CD4-positive, CD25-positive, alpha-beta regulatory T cell (primary cell): ENCODE results near the gene ANXA8L1. TPM values are rescaled to one million over a fixed set of nuclear protein-coding genes. Genes with fewer than 3 reads are reported as not detected.
"Not testable (repeated sequence)": the region's sequence is repeated elsewhere in the genome, so short reads cannot be mapped to it uniquely, and the experiment has no call there.

Experiments
- ATAC-seq, 2 donors: fragments of 150-1000 bp; cut with Tn5 transposase; one replicate each; pipeline ENCODE4 v1.10.0; 2021; ENCODE audit warnings: low read depth in 2 of 2, moderate number of reproducible peaks in 2 of 2, moderate library complexity in 1 of 2
- DNase-seq, 3 donors: peaks; one replicate each; pipeline versions ENCODE4 v3.0.0 to v3.0.0-alpha.2; 2012 to 2022; ENCODE audit warnings: mixed read lengths in 1 of 3
- H3K27ac ChIP-seq: one replicate; pipeline ENCODE4 v1.7.0; 2013; ENCODE audit warnings: mild to moderate bottlenecking, low read length; ENCODE audit not compliant: insufficient read depth, poor library complexity, severe bottlenecking
- H3K27me3 ChIP-seq: one replicate; pipeline ENCODE4 v1.7.0; 2013; ENCODE audit warnings: low read length; ENCODE audit not compliant: control insufficient read depth, insufficient read depth
- H3K36me3 ChIP-seq: one replicate; pipeline ENCODE4 v1.7.0; 2013; ENCODE audit warnings: mild to moderate bottlenecking, low read length, moderate library complexity; ENCODE audit not compliant: control insufficient read depth, insufficient read depth
- H3K4me1 ChIP-seq: 2 replicates; pipeline ENCODE4 v1.7.0; 2013; ENCODE audit warnings: mild to moderate bottlenecking, low read length; ENCODE audit not compliant: insufficient read depth, control insufficient read depth, poor library complexity, severe bottlenecking
- H3K4me3 ChIP-seq: one replicate; pipeline ENCODE4 v1.7.0; 2013; ENCODE audit warnings: low read depth, mild to moderate bottlenecking, low read length, moderate library complexity
- H3K9me3 ChIP-seq, 2 experiments: 1 replicate in 1 of 2; 2 replicates in 1 of 2; pipeline ENCODE4 v1.7.0; 2013; ENCODE audit warnings: low read length in 2 of 2, mild to moderate bottlenecking in 1 of 2, moderate library complexity in 1 of 2; ENCODE audit not compliant: control insufficient read depth in 2 of 2
- H3K27ac Mint-ChIP-seq, 3 donors: one replicate each; pipeline ENCODE4 v1.8.0; 2020 to 2022; ENCODE audit warnings: mild to moderate bottlenecking in 3 of 3, mixed read lengths in 3 of 3, moderate library complexity in 2 of 3
- H3K27me3 Mint-ChIP-seq: one replicate; pipeline ENCODE4 v1.8.0; 2022; ENCODE audit warnings: mild to moderate bottlenecking, mixed read lengths
- H3K36me3 Mint-ChIP-seq: one replicate; pipeline ENCODE4 v1.8.0; 2020; ENCODE audit warnings: mixed read lengths
- H3K4me1 Mint-ChIP-seq, 4 donors: one replicate each; pipeline ENCODE4 v1.8.0; 2020 to 2022; ENCODE audit warnings: mixed read lengths in 4 of 4, mild to moderate bottlenecking in 1 of 4
- H3K4me3 Mint-ChIP-seq, 4 donors: one replicate each; pipeline ENCODE4 v1.8.0; 2020 to 2022; ENCODE audit warnings: mild to moderate bottlenecking in 4 of 4, mixed read lengths in 4 of 4, moderate library complexity in 3 of 4
- H3K9me3 Mint-ChIP-seq, 7 donors: one replicate each; pipeline ENCODE4 v1.8.0; 2020 to 2022; ENCODE audit warnings: mixed read lengths in 7 of 7, mild to moderate bottlenecking in 3 of 7, moderate library complexity in 2 of 7
- polyA plus RNA-seq, 4 donors: library from polyadenylated mRNA; unstranded; fragments of 300-500 nt; fragmentation: Illumina TruSeq; gene quantifications; one replicate each; pipeline ENCODE4 v1.2.3, GENCODE V29; 2021
- total RNA-seq: library from RNA; stranded (reverse); gene quantifications from one replicate; pipeline ENCODE4 v1.2.3, GENCODE V29; 2022

ANXA8L1 gene, protein sequence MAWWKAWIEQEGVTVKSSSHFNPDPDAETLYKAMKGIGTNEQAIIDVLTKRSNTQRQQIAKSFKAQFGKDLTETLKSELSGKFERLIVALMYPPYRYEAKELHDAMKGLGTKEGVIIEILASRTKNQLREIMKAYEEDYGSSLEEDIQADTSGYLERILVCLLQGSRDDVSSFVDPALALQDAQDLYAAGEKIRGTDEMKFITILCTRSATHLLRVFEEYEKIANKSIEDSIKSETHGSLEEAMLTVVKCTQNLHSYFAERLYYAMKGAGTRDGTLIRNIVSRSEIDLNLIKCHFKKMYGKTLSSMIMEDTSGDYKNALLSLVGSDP
- not detected for total RNA-seq
- not detected for polyA plus RNA-seq

DNA sequence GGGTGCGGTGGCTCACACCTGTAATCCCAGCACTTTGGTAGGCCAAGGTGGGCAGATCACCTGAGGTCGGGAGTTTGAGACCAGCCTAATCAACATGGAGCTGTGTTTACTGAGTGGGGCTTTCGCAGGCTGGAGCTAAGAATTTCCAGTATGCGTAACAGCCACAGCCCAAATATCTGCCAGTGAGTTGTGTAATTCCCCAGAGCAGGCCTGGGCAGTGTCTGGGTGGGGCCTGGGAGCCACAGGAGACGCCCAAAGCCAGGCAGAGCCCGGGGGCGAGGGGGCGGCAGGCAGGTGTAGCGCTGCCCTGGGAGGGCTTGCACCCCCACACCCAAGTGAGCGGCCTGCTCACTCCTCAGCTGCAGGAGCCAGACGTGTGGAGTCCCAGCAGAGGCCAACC is at the start of gene ANXA8L1:
Gene ANXA8L1 (plus strand): TSS at position 371 of the 400 bp plus-strand sequence. CDS start 76 bp downstream, outside the sequence.
- not testable (repeated sequence) for H3K4me3 Mint-ChIP-seq, H3K36me3 Mint-ChIP-seq, H3K9me3 ChIP-seq, H3K27me3 ChIP-seq, H3K9me3 Mint-ChIP-seq, H3K27me3 Mint-ChIP-seq, H3K4me1 ChIP-seq, H3K4me3 ChIP-seq, H3K27ac ChIP-seq, ATAC-seq, H3K4me1 Mint-ChIP-seq, DNase-seq, H3K36me3 ChIP-seq
- peak within 1 kb of the TSS in 1 of 3 donors; percentile 43 for H3K27ac Mint-ChIP-seq

DNA sequence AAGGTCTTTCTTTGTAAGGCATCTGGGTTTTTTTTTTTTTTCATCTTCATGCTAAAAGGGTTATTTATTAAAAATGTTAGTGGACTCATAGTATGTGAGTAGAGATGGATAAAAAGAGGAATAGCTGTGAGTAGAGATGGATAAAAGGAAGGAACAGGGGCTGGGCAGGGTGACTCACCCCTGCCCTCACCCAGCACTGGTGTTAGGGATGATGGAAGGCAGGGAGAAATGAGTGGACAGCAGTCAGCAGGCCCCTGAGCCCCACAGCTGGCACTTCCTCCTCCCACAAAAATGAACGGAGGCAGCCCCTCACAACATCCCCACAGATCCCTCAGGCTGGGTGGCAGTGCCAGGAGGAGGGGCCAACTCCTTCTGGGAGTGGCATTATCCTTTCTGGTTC is 49.5 kb upstream of the ANXA8L1 start:
- no peak overlapping the region for H3K4me3 ChIP-seq
- DNase-seq = no peak
- no peak overlapping the region for H3K4me3 Mint-ChIP-seq
- no peaks in the 10 kb centered on the region for H3K9me3 ChIP-seq
- ATAC-seq = no peak
- no peaks in the 10 kb centered on the region for H3K27me3 ChIP-seq
- no peaks in the 10 kb centered on the region for H3K4me1 ChIP-seq
- peaks cover 15% of the 10 kb centered on the region for H3K27me3 Mint-ChIP-seq
- H3K27ac Mint-ChIP-seq = peak overlapping the region in 1 of 3 donors; percentile 31
- H3K27ac ChIP-seq = no peak overlapping the region
- no peaks in the 10 kb centered on the region for H3K4me1 Mint-ChIP-seq
- no peaks in the 10 kb centered on the region for H3K36me3 Mint-ChIP-seq
- peaks cover 0 to 1% (median 0%) of the 10 kb centered on the region in 7 donors for H3K9me3 Mint-ChIP-seq
- no peaks in the 10 kb centered on the region for H3K36me3 ChIP-seq

DNA sequence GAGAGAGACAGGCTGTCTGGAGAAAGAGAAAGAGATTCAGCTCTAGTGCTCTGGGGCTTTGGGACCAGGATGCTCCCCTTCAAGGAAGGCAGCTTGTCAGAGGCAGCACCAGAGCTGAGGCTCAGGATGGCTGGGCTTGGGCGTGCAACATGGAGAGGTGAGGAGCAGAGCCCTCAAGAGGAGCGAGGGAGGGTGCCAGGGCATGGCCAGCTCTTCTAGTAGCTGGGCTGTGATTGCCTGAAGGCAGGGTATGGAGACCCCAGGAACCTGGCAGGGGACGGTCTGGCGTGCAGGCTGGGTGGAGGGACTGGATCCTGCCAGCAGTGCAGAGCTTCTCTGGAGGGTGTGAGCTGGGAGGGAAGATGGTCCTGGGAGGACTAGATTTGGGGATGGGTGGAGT is 48.6 kb upstream of the ANXA8L1 start:
- Mint-ChIP-seq H3K27me3 (peaks cover 23% of the 10 kb centered on the region), H3K4me3 (no peak overlapping the region), H3K27ac (peak overlapping the region in 1 of 3 donors; percentile 24), H3K9me3 (peaks cover 0 to 1% (median 0%) of the 10 kb centered on the region in 7 donors), H3K36me3 (no peaks in the 10 kb centered on the region), H3K4me1 (no peaks in the 10 kb centered on the region)
- Histone ChIP-seq H3K4me1 (no peaks in the 10 kb centered on the region), H3K27ac (no peak overlapping the region), H3K4me3 (no peak overlapping the region), H3K27me3 (no peaks in the 10 kb centered on the region), H3K36me3 (no peaks in the 10 kb centered on the region), H3K9me3 (no peaks in the 10 kb centered on the region)
- no peak for ATAC-seq
- no peak for DNase-seq

DNA sequence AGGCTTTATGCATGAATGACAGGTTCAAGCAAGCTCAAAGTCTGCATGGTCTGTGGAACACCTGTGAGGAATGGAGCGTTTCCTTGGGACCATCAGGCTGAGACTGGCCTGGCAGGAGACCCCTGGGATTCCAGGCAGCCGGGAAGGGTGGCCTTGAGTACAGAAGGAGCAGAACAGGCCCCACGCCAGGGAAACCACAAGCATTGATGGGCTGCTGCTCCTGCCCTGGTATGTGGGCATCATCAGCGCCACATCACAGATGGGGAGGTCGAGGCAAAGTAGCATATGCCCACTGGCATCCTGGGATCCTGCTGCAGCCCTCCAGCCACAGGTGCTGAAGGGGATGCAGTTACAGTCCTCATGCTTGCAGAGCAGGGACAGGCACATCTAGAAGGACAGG is 47.9 kb upstream of the ANXA8L1 start:
- no peak overlapping the region for H3K4me3 ChIP-seq
- Mint-ChIP-seq H3K4me1 (no peaks in the 10 kb centered on the region), H3K36me3 (no peaks in the 10 kb centered on the region), H3K27me3 (peaks cover 23% of the 10 kb centered on the region), H3K27ac (no peak overlapping the region), H3K4me3 (no peak overlapping the region), H3K9me3 (peaks cover 0 to 1% (median 0%) of the 10 kb centered on the region in 7 donors)
- no peaks in the 10 kb centered on the region for H3K36me3 ChIP-seq
- H3K27ac ChIP-seq = no peak overlapping the region
- ATAC-seq (no peak), DNase-seq (no peak)
- H3K4me1 ChIP-seq = no peaks in the 10 kb centered on the region
- no peaks in the 10 kb centered on the region for H3K27me3 ChIP-seq
- H3K9me3 ChIP-seq = no peaks in the 10 kb centered on the region

DNA sequence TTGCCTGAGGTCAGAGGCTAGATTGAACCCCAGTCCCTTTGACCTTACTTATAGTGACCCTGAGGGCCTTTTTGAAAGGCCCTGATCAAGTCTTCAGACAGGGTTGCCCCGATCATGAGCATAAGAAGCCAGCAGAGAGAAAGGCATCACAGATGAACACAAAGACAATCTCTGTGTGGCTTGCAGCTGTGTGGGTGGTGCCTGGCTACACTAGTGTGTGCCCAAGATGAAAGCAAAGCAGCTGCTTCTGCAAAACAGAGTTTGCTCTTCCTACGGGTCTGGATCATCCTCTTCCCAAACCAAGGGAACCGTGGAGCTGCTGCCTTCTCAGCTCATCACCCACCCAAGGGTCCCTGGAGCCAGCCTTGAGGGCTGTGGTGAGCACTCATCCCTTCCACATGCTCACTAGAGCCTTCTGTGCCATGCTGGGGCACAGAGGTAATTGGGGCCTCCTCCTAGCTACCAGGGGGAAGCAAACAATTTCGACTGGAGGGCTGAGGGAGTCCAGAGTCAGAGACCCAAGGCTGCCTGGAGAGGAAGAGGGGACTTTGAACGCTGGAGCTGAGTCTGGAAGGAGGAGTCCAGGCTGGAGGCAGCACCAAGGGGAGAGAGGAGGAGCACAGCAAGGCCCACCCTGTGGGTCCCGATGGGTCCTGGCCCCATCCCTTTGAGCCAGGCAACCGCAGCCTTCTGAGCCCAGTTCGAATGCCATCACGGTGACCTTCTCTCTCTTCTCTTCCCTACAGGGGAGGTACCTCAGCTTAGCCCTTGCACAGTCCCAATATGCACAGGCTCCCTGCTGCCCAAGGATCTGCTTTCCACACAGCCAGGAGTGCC is 46.5 kb upstream of the ANXA8L1 start:
- no peak overlapping the region for H3K4me3 ChIP-seq
- H3K27ac ChIP-seq = no peak overlapping the region
- H3K27ac Mint-ChIP-seq = no peak overlapping the region
- no peaks in the 10 kb centered on the region for H3K4me1 Mint-ChIP-seq
- no peaks in the 10 kb centered on the region for H3K27me3 ChIP-seq
- H3K9me3 ChIP-seq = no peaks in the 10 kb centered on the region
- H3K9me3 Mint-ChIP-seq = peaks cover 0 to 1% (median 0%) of the 10 kb centered on the region in 7 donors
- DNase-seq = no peak
- H3K4me3 Mint-ChIP-seq = no peak overlapping the region
- no peaks in the 10 kb centered on the region for H3K36me3 ChIP-seq
- H3K4me1 ChIP-seq = no peaks in the 10 kb centered on the region
- peaks cover 18% of the 10 kb centered on the region for H3K27me3 Mint-ChIP-seq
- H3K36me3 Mint-ChIP-seq = no peaks in the 10 kb centered on the region
- no peak for ATAC-seq

DNA sequence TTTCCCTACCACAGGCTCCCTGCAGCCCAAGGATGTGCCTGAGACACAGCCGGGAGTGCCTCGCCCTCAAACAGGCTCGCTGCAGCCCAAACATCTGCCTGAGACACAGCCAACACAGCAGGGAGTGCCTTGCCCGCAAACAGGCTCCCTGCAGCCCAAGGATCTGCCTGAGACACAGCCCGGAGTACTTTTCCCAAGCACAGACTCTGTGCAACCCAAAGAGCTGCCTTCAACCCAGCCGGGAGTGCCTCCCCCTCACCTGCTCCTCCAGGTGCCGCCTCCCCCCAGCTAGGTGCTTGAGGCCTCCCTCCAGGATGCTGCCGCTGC is 45.9 kb upstream of the ANXA8L1 start:
- Mint-ChIP-seq H3K36me3 (no peaks in the 10 kb centered on the region), H3K9me3 (peaks cover 0 to 1% (median 0%) of the 10 kb centered on the region in 7 donors), H3K27ac (no peak overlapping the region), H3K27me3 (peaks cover 18% of the 10 kb centered on the region), H3K4me1 (no peaks in the 10 kb centered on the region), H3K4me3 (no peak overlapping the region)
- H3K9me3 ChIP-seq = no peaks in the 10 kb centered on the region
- no peaks in the 10 kb centered on the region for H3K36me3 ChIP-seq
- no peaks in the 10 kb centered on the region for H3K27me3 ChIP-seq
- no peak overlapping the region for H3K27ac ChIP-seq
- ATAC-seq = no peak
- no peak for DNase-seq
- H3K4me3 ChIP-seq = no peak overlapping the region
- H3K4me1 ChIP-seq = no peaks in the 10 kb centered on the region

DNA sequence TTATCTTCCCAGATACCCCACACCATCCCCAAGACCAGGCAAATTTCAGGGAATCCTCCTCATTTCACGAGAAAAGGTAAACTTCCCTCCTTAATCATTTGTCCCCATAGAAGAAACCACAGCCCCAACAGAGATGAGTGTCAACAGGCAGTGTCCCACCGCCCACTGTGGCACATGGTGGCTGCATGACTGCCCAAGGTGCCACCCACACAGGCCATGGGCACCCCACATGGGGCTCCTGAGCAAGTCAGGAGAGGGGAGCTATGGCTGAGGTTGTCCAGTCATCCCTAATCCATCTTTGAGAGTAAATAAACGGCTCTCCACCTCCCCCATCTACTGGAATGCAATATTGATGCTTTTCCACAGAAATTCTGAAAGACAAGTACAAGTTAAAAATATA is 44.7 kb upstream of the ANXA8L1 start:
- H3K36me3 ChIP-seq = no peaks in the 10 kb centered on the region
- ATAC-seq (no peak), DNase-seq (no peak)
- peaks cover 18% of the 10 kb centered on the region for H3K27me3 Mint-ChIP-seq
- no peak overlapping the region for H3K4me3 Mint-ChIP-seq
- no peak overlapping the region for H3K4me3 ChIP-seq
- H3K27ac Mint-ChIP-seq = peak overlapping the region in 1 of 3 donors; percentile 26
- no peaks in the 10 kb centered on the region for H3K27me3 ChIP-seq
- no peak overlapping the region for H3K27ac ChIP-seq
- H3K9me3 ChIP-seq = no peaks in the 10 kb centered on the region
- no peaks in the 10 kb centered on the region for H3K4me1 Mint-ChIP-seq
- no peaks in the 10 kb centered on the region for H3K4me1 ChIP-seq
- H3K9me3 Mint-ChIP-seq = peaks cover 0 to 1% (median 0%) of the 10 kb centered on the region in 7 donors
- H3K36me3 Mint-ChIP-seq = no peaks in the 10 kb centered on the region
